RPMI7951 (cell line): ENCODE results near the gene TMEM184A. TPM values are rescaled to one million over a fixed set of nuclear protein-coding genes. Genes with fewer than 3 reads are reported as not detected.
"Not testable (repeated sequence)": the region's sequence is repeated elsewhere in the genome, so short reads cannot be mapped to it uniquely, and the experiment has no call there.

Source experiments
- DNase-seq: peaks from one replicate; pipeline ENCODE4 v3.0.0-alpha.2; 2012; ENCODE audit warnings: low read depth
- total RNA-seq: library from RNA; depleted of rRNA; stranded (reverse); fragments of >200 nt; shearing (Covaris generic); gene quantifications from 2 replicates; pipeline ENCODE4 v1.2.3, GENCODE V29; 2014

The TMEM184A gene
- total RNA-seq, 1 experiment from 2014 or later = not detected

DNA sequence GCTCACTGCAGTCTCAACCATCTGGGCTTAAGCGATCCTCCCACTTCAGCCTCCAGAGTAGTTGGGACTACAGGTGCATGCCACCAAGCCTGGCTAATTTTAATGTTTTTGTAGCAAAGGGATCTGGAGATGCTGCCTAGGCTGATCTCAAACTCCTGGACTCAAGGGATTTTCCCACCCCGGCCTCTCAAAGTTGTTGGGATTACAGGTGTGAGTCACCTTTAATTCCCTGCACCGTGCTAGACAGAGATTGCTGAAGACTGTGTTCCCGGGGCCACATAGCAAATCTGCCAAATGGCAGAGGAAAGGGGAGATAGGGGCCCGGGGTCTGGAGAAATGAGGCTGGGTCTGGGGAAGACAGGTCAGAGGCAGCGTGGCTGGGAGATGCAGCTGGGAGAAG, 34.5 kb upstream of the TMEM184A start:
- DNase-seq = peak; percentile 42

DNA sequence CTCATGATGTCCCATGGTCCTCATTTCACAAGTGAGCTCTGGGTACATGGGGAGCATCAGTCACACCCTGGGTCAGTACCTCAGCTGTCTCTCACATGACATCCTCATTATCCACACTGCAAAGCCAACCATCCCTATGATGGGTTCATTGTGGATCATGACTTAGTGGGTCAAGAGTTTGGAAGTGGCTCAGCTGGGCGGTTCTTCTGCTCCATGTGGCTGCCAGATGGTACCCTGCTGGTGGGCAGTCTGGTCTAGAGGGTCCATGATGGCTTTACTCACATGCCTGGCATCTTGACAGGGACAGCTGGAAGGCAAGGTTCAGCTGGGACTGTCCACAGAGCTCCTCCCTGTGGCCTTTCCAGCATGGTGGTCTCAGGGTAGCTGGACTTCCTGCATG, 33.0 kb upstream of the TMEM184A start:
- no peak for DNase-seq

DNA sequence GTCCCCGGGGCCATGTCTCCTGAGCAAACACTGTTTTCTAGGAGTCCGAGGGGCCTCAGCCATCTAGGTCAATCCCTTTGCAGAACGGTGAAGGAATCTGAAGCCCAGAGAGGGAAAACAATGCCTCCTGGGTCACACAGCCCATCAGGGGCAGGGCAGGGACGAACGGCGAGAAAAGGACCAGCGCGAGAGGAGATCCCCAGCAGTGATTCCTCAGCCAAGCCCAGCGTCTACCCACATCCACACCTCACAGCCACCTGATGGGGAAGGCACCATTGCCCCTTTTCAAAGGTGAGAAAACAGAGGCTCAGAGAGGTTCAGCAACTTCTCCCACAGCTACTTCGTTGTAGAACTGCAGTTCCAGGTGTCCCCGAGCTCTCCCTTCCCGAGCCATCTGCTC, 31.7 kb upstream of the TMEM184A start:
- DNase-seq = no peak

DNA sequence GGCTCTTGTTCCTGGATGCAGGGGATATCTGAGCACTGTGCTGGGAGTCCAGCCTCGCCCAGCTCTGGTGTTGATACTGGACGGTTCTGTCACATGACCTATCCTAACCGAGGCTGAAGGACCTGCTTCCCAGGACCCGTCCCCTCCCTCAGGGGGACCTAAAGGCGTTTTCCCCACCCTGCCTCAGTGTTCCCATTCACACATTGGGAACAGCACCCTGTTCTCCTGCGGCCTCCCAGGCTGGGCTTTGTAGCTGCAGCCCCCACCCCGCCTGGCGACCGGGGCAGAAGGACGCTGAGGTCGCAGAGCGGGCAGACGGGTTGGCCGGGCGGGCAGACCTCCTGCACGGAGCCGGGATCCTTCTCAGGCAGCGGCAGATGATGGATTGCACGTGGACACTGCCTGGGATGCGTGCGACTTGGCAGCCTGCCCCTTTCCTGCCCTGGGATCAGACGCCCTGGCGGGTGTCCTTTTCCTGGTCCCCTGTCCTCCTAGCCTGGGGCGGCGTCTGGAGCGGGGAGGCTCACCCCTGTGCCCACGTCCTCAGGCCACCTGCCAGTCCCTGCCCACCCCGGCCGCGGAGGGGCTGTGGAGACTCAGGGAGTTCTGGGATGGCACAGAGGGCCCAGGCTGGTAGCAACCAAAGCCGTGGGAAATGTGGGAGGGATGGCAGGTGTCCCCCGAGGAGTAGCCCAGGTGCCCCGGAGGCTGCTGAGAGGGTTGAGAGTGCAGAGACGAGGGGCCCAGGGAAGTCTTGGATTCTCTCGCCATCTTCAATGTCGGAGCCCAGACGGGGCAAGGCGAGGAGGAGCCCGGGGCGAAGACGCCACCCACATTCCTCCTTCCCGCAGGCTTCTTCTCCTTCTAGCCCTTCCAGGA, 31.1 kb upstream of the TMEM184A start:
- DNase-seq = peak; percentile 74

DNA sequence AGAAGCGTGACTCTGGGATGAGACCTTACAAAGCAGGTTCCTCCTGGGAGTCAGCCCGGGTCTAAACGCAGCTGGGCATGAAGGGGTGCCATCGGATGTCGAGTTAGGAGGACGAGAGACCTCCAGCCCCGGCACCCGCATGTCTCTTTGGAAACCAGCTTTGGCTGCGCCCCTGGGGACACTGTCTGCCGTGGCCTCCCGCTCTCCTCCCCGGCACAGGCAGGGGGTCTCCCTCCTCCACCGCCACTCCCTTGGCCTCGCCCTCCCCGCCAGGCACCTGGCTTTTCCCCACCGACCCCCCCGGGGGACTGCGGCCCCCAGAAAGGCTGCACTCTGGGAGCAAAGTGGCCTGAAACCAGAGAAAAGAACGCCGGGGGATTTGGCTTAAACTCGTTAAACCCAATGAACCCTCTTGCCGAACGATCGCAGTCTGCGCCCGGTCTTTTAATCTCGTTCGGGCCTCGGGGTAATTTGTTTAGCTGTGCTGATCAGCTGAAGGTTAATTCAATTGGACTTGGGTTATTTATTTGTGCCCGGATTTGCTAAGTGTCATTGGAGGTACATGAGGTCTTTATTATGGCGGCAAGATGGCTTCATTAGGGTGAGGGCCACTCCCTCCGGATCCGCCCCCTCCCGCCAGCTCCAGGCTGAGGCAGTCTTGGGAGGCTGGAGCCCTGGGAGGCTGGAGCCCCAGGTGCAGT, 30.3 kb upstream of the TMEM184A start:
- no peak for DNase-seq

DNA sequence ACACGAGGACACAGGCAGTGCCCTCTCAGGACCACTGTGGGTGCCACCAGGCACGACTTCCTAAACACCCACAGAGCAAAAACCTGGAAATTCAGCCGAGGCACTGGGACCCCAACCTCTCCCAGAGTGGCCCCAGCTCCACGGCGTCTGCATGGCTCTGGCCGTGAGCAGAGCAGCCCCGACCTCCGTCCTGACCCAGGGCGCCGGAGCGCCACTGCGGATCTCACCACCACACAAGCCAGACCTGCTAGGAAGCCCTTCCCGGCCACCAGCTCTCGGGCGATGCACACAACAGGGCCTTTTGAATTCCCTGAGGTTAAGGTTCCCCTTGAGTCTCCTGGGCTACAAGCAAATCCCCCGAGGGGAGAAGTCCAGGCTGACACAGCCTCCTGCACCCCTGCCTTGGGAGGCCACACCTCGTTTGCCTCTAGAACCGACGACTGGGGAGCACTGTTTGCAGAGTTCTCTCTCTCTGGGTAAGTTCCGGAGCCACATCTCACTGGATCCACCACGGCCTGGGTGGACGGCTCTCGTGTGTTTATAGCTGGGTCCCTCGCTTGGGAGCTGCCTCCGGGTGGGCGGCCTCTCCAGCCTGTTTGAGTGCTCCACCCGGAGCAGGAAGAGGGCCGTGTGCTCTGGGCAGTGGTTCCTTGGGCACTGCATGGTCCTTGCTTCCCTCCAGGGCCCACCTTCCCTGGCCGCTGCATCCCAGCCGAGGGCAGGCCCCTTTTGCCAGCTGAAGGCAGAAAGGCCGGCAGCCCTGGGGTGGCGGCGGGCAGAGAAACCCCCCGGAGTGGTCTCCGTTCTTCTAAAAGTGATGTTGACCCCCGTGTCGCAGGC, 29.4 kb upstream of the TMEM184A start:
- DNase-seq = no peak

DNA sequence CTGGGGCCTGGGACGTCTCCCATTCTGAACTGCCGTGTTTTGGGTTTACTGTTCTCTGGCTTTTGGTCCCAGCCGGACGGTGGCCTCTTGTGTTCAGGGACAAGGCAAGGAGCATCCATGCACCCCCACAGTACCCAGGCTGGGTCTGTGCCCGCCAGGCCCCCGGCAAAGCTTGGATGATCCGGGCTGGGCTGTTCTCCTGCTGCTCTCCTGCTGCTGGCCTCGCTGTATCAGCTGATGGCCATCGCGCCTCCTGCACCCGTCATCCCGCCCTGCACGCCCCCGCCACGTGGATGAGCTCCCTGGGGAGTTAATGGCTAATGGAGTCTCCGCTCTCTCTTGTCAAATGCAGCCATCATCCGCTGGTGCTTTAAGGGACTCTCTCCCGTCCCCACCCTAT, 28.7 kb upstream of the TMEM184A start:
- no peak for DNase-seq

DNA sequence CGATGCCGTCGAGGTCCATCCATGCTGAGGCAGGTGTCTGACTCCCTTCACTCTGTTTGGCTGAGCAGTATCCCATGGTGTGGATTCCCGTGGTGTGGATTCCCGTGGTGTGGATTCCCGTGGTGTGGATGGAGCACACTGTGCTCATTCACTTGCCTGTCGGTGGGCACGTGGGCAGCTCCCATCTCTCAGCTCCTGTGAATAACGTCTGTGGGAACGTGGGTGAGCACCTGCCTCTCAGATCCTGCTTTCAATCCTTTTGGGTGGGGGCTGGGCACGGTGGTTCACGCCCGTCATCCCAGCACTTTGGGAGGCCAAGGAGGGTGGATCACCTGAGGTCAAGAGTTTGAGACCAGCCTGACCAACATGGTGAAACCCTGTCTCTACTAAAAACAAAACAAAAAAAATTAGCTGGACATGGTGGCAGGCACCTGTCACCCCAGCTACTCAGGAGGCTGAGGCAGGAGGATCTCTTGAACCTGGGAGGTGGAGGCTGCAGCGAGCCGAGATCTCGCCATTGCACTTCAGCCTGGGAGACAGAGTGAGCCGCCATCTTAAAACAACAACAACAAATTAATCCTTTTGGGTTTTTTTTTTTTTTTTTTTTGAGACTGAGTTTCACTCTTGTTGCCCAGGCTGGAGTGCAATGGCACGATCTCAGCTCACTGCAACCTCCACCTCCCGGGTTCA, 27.4 kb upstream of the TMEM184A start:
- not testable (repeated sequence) for DNase-seq

DNA sequence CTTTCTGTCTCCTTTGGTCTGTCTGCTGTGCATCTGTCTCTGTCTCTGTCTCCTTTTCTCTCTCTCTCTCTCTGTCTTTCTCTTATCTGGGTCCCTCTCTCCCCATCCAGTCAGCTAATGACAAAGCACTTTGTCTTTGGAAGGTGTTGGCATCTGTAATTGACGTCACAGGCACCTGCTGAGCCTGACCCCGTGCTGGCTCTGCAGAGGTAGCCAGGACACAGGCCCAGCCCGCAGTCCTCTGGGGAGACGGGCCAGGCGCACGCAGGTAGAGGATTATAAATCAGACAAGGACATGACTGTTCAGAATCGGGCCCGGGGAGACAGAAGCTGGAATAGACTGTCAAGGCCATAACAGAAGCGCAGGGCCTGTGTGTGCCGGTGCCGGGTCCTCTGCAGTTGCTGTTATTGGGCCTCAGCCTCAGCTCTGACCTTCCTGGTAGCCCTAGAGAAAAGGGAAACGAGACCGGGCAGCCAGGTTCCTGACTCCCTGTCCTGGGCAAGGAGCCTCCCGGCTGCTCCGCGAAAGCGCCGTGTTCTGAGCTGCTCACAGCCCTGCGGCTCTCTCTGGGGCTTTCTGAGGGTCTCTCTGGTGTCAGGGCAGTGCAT, 24.5 kb upstream of the TMEM184A start:
- no peak for DNase-seq

DNA sequence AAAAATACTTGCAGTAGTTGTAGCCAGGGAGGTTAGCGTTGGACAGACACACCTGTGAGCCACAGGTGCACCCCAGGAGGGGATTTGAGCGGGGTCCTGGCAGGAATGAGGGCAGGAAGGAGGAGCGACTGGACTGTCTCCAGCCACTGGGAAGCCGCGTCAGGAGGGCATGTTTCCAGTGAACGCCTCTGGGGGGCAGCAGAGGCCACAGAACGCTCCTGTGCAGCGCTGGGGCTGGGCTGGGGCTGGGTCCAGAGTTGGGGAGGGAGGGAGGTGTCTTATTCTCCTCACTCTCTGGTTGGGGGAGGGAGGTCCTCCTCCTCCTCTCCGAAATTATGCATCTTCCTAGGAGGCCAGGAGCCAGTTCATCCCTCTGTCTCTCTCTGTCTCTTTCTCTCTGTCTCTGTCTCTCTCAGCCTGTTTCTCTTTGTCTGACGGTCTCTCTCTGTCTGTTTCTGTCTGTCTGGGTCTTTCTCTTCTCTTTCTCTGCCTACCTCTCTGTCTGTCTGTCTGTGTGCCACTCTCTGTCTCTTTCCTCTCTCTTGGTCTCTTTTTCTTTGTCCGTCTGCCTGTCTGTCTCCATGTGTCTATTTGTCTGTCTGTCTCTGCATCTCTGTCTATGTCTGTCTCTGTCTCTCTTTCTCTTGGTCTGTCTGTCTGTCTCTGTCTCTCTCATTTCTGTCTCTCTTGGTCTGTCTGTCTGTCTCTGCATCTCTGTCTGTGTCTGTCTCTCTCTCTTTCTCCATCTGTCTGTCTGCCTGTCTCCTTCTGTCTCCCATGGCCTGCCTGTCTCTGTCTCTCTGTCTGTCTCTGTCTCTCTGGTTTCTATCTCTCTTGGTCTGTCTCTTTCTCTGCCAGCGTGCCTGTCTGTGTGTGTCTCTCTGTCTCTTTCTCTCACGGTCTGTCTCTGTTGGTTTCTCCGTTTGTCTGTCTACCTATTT, 23.7 kb upstream of the TMEM184A start:
- DNase-seq = peak; percentile 59

DNA sequence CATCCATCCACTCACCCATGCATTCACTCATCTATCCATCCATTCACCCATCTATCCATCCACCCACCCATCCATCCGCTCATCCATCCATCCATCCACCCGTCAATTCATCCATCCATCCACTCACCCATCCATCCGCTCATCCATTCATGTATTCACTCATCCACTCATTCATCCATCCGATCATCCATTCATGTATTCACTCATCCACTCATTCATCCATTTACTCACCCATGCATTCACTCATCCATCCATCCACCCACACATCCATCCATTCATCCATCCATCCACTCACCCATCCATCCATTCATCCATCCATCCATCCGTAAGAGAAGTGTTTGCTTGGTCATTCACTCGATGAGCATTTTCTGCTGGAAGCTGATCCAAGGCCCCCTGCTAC, 22.5 kb upstream of the TMEM184A start:
- DNase-seq = no peak

DNA sequence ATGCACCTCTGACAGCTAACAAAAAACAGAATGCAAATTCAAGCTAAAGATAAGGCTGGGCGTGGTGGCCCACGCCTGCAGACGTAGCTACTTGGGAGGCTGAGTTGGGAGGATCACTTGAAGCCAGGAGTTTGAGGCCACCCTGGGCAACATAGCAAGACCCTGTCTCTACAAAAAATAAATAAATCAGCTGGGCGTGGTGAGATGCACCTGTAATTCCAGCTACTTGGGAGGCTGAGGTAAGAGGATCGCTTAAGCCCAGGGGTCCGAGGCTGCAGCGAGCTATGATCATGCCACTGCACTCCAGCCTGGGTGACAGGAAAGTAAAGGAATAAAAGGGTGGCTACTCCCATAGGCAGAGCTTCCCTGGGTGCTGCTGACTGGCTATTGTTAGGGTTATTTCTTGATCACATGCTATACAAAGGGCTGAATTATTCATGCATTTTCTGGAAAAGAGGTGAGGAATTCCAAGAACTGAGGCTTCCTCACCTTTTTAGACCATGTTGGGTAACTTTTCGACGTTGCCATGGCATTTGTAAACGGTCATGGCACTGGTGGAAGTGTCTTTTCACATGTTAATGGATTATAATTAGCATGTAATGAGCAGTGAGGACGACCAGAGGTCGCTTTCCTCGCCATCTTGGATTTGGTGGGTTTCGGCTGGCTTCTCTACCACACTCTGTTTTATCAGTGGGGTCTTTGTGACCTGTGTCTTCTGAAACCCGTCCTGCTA, 20.7 kb upstream of the TMEM184A start:
- no peak for DNase-seq

DNA sequence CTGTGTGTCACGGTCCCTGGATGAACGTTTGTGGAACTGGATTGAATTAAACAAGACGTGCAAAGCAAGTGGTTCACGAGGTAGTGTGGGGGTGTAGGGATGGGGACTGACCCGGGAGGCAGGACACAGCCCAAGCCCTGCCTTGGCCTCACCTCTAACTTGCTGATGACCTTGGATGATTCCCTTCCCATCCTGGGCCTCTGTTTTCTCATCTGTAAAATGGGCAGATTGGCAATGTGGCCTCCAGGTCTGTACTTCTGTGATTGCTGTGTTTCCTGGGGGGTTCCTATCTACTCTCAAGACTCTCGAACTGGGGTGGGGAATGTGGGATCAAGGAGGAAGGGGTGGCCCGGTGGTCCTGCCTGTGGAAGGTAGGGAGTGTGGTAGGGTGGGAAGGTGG, 19.8 kb upstream of the TMEM184A start:
- no peak for DNase-seq

DNA sequence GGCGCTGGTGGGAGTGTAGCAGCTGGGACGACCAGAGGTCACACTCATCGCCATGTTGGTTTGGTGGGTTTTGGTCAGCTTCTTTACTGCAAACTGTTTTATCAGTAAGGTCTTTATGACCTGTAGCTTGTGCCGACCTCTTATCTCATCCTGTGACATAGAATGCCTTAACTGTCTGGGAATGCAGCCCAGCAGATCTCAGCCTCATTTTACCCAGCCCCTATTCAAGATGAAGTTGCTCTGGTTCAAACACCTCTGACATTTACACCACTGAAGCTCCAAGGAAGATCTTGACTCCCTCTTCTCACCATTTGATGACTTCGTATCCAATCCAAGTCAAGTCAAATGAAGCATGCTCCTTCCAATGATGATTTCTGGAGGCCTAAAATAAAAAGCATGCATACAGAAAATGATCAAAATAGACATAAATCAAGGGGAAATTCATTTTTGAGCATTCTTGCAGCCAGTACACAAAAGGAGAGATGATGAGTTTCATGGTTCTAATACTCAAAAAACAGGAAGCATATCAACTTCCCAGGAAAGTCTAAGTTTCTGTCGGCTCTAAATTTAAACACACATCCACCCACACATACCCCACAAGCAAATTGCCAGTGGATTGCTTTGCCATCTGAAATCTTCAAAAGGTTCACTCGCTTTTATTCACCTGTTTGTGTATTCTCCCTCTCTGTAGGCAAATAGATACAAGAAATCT, 16.3 kb upstream of the TMEM184A start:
- DNase-seq = no peak

DNA sequence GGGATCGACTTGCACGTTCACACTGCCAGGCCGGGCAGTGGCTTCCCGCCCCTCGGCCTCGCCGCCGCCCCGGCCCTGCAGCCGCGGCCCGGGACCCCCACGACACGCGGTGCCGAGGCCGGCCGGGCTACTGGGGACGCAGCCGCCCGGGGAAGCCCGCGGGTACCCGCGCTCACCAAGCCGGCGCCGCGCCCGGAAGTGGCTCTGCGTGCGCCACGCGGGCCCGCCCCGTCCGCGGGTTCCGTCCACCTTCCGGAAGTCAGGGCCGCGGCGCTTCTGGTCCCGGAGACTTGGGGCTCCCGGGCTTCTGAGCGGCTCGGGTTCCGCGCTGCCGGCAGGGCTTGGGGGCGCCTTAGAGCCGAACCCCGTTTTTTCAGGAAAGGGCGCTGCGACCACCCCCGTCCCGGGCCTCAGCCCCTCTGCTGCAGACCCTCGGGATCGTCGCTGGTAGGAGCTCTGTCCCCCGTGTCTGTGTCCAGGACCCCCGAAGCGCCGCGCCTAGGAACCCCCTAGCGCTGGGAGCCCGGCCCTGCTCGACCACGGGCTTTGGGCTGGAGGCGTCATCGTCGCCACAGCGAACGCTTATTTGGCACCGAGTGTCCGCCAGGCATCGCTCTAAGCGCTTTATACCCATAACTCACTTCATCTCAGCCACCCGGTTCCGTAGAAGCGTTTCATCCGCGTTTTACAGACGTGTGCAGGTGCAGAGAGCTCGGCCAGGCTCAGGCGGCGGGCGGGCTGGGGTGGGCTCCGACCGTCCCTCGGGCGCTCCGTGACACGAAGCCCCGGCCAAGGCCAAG, 14.0 kb upstream of the TMEM184A start, which contains the start of gene PSMG3:
TSS of gene PSMG3 (minus strand) at position 200 of the 800 bp plus-strand sequence. CDS start 693 bp downstream, outside the sequence.
- DNase-seq = peak; percentile 93

DNA sequence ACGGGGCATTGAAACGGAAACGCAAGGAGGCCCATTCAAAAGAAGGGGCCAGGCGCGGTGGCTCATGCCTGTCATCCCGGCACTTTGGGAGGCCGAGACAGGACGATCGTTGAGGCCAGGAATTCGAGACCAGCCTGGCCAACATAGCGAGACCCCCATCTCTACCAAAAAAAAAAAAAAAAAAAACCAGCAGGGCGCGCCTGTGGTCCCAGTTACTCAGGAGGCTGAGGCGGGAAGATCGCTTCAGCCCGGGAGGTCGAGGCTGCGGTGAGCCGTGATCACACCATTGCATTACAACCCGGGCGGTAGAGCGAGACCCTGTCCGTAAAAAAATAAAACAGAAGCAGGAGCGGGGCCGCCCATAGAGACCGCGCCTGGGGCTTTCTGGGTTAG, 13.4 kb upstream of the TMEM184A start:
- DNase-seq = no peak

DNA sequence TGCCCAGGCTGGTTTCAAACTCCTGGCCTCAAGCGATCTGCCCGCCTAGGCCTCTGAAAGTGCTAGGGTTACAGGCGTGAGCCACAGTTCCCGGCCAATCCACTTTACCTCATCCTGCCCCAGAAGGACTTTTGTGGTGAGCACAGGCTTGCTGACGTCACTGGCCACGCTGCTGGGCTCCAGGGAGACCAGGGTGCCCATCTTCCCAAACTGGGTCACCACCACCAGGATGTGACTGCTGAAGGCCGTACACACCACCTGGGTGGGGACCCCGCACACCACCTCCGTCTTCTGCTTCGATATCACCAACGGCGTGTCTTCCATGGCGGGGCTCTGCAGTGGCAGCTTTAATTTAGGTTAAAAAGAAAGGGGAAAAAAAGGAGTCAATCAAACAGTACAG, 13.0 kb upstream of the TMEM184A start:
- peak; percentile 88 for DNase-seq
